Lower leg skin (tissue), 3 donors: ENCODE data around the gene IRAK3.
"Not testable (repeated sequence)": the region's sequence is repeated elsewhere in the genome, so short reads cannot be mapped to it uniquely, and the experiment has no call there.

ENCODE experiments used
- CTCF ChIP-seq, 3 donors: fragments of 450-650 bp; IDR thresholded peaks; one replicate each; pipeline ENCODE4 v1.5.1; 2016; ENCODE audit warnings: antibody characterized with exemption in 3 of 3, mild to moderate bottlenecking in 3 of 3, moderate library complexity in 2 of 3
- POLR2A ChIP-seq, 2 donors: fragments of 450-650 bp; IDR thresholded peaks; one replicate each; pipeline ENCODE4 v1.6.1; 2016 to 2017; ENCODE audit warnings: antibody characterized with exemption in 2 of 2, mild to moderate bottlenecking in 1 of 2, moderate library complexity in 1 of 2

GRCh38 chr12:66184822-66185221 is 4.2 kb upstream of the IRAK3 start:
- not testable (repeated sequence) for TF ChIP-seq CTCF, POLR2A (IDR thresholded peaks at IDR 0.05)
